Prostate gland (tissue), 2 donors: ENCODE measurements around the gene PGA5. TPM values are rescaled to one million over a fixed set of nuclear protein-coding genes. Genes with fewer than 3 reads are reported as not detected.

Experiments
- DNase-seq: peaks from one replicate; pipeline ENCODE4 v3.0.0-alpha.2; 2019; ENCODE audit warnings: low spot score
- H3K27ac ChIP-seq, 2 donors: fragments of 200-600 bp; sonication (generic); 2 replicates each; pipeline ENCODE4 v1.5.1; 2017 to 2019
- H3K27me3 ChIP-seq: fragments of 200-600 bp; sonication (generic); replicated peaks from 2 replicates; pipeline ENCODE4 v1.5.1; 2019; ENCODE audit not compliant: insufficient read depth
- H3K36me3 ChIP-seq, 2 donors: fragments of 200-600 bp; sonication (generic); 1 replicate in 1 of 2; 2 replicates in 1 of 2; pipeline versions ENCODE4 v1.5.1 to v1.8.1; 2017 to 2019
- H3K4me1 ChIP-seq: fragments of 200-600 bp; sonication (generic); replicated peaks from 2 replicates; pipeline ENCODE4 v1.5.1; 2019
- H3K4me3 ChIP-seq, 2 donors: fragments of 200-600 bp; sonication (generic); 2 replicates each; pipeline ENCODE4 v1.5.1; 2017 to 2019
- H3K9me3 ChIP-seq: fragments of 200-600 bp; sonication (generic); 2 replicates; pipeline ENCODE4 v1.5.1; 2017
- CTCF ChIP-seq, 4 experiments: fragments of 200-600 bp in 2 of 4; fragments of 450-650 bp in 2 of 4; sonication (generic) in 2 of 4; IDR thresholded peaks; 1 replicate in 3 of 4; 2 replicates in 1 of 4; pipeline ENCODE4 v1.5.1; 2016 to 2019; ENCODE audit warnings: antibody characterized with exemption in 4 of 4, mild to moderate bottlenecking in 2 of 4, moderate library complexity in 2 of 4
- POLR2A ChIP-seq: fragments of 450-650 bp; IDR thresholded peaks from one replicate; pipeline ENCODE4 v1.6.1; 2016; ENCODE audit warnings: antibody characterized with exemption, mild to moderate bottlenecking
- POLR2AphosphoS5 ChIP-seq: sonication (generic); formaldehyde crosslinking; IDR thresholded peaks from one replicate; pipeline ENCODE4 v1.6.1; 2017; ENCODE audit warnings: antibody characterized with exemption
- WGBS: methylation state at CpG from one replicate; pipeline ENCODE4 v1.1.5; 2018; 5-methylcytosine and 5-hydroxymethylcytosine counted together
- intact Hi-C: fragments of 100-400 bp; cut with DNase I; formaldehyde crosslinking; loops from one replicate; pipeline ENCODE4 v1.14.2; 2022
- total RNA-seq, 2 donors: library from RNA; depleted of rRNA; stranded (reverse); fragments of >200 nt; gene quantifications; one replicate each; pipeline ENCODE4 v1.1.0, GENCODE V29; 2016

The PGA5 gene
- total RNA-seq, 2 donors from 2014 or later, result not detected

GRCh38 chr11:61265357-61265756 is 24.4 kb downstream of the PGA5 start:
- H3K9me3 ChIP-seq, result no peaks in the 10 kb centered on the region
- H3K4me1 ChIP-seq, result no peaks in the 10 kb centered on the region
- H3K4me3 ChIP-seq, result no peak overlapping the region
- no peaks in the 10 kb centered on the region for H3K36me3 ChIP-seq
- H3K27me3 ChIP-seq, result no peaks in the 10 kb centered on the region
- TF ChIP-seq POLR2A (no peak), CTCF (IDR thresholded peaks at IDR 0.05) (no peak), POLR2AphosphoS5 (no peak)
- intact Hi-C loops, result no loop called here
- 94% methylated on average over 14 of the region's 14 CpGs for WGBS
- H3K27ac ChIP-seq, result no peak overlapping the region
- no peak for DNase-seq

GRCh38 chr11:61266602-61267001 is 25.6 kb downstream of the PGA5 start:
- Histone ChIP-seq H3K4me1 (no peaks in the 10 kb centered on the region), H3K9me3 (no peaks in the 10 kb centered on the region), H3K27me3 (no peaks in the 10 kb centered on the region), H3K27ac (no peak overlapping the region), H3K36me3 (no peaks in the 10 kb centered on the region), H3K4me3 (no peak overlapping the region)
- no peak for DNase-seq
- intact Hi-C loops, result no loop called here
- TF ChIP-seq POLR2A, result no peak
- TF ChIP-seq CTCF (IDR thresholded peaks at IDR 0.05), result no peak
- no peak for TF ChIP-seq POLR2AphosphoS5
- WGBS, result 85% methylated on average over 4 of the region's 4 CpGs

GRCh38 chr11:61267437-61267841 is 26.5 kb downstream of the PGA5 start:
- Histone ChIP-seq H3K36me3 (no peaks in the 10 kb centered on the region), H3K4me3 (no peak overlapping the region), H3K27me3 (no peaks in the 10 kb centered on the region), H3K9me3 (no peaks in the 10 kb centered on the region), H3K4me1 (no peaks in the 10 kb centered on the region), H3K27ac (no peak overlapping the region)
- intact Hi-C loops, result no loop called here
- no peak for TF ChIP-seq POLR2AphosphoS5
- no peak for DNase-seq
- WGBS, result 83% methylated on average over 6 of the region's 6 CpGs

- Histone ChIP-seq H3K4me1 (no peaks in the 10 kb centered on the region), H3K9me3 (no peaks in the 10 kb centered on the region), H3K27ac (no peak overlapping the region), H3K4me3 (no peak overlapping the region), H3K27me3 (no peaks in the 10 kb centered on the region), H3K36me3 (no peaks in the 10 kb centered on the region)
- DNase-seq, result no peak
- intact Hi-C loops, result no loop called here
- TF ChIP-seq POLR2A, result no peak
- no peak for TF ChIP-seq POLR2AphosphoS5
- no peak for TF ChIP-seq CTCF (IDR thresholded peaks at IDR 0.05)
- WGBS, result 92% methylated on average over 15 of the region's 15 CpGs
Measured at GRCh38 chr11:61268588-61269250, 27.7 kb downstream of the PGA5 start.

GRCh38 chr11:61270354-61271076 is 29.5 kb downstream of the PGA5 start:
- intact Hi-C loops, result no loop called here
- Histone ChIP-seq H3K4me3 (no peak overlapping the region), H3K36me3 (no peaks in the 10 kb centered on the region), H3K27ac (no peak overlapping the region), H3K9me3 (no peaks in the 10 kb centered on the region), H3K4me1 (no peaks in the 10 kb centered on the region), H3K27me3 (no peaks in the 10 kb centered on the region)
- TF ChIP-seq POLR2A (no peak), POLR2AphosphoS5 (no peak), CTCF (IDR thresholded peaks at IDR 0.05) (no peak)
- WGBS, result 88% methylated on average over 7 of the region's 7 CpGs
- DNase-seq, result no peak
